HEK293 (cell line): ENCODE measurements around the gene ZNF354C.

ENCODE experiments used
- ZFP3 ChIP-seq: fragments of 450-650 bp; formaldehyde crosslinking; IDR thresholded peaks from 2 replicates; pipeline ENCODE4 v1.5.1; 2016; ENCODE audit warnings: low read depth, missing biosample characterization, missing genetic modification characterization
- ZNF114 ChIP-seq: fragments of 450-650 bp; formaldehyde crosslinking; IDR thresholded peaks from 2 replicates; pipeline ENCODE4 v1.5.0; 2017; ENCODE audit warnings: missing biosample characterization, missing genetic modification characterization
- ZNF292 ChIP-seq: fragments of 450-650 bp; formaldehyde crosslinking; IDR thresholded peaks from 2 replicates; pipeline ENCODE4 v1.5.1; 2016; ENCODE audit warnings: low read depth, missing biosample characterization, missing genetic modification characterization, borderline replicate concordance
- ZNF549 ChIP-seq: fragments of 450-650 bp; IDR thresholded peaks from 2 replicates; pipeline ENCODE4 v1.5.1; 2018; ENCODE audit warnings: missing biosample characterization, missing genetic modification characterization, mild to moderate bottlenecking, inconsistent platforms, moderate library complexity
- ZNF76 ChIP-seq: fragments of 450-650 bp; formaldehyde crosslinking; IDR thresholded peaks from 2 replicates; pipeline ENCODE4; 2016; ENCODE audit warnings: low read depth, missing biosample characterization, missing genetic modification characterization, borderline replicate concordance
- ZNF792 ChIP-seq: fragments of 450-650 bp; formaldehyde crosslinking; IDR thresholded peaks from 2 replicates; pipeline ENCODE4 v1.5.1; 2016; ENCODE audit warnings: missing biosample characterization, missing genetic modification characterization
- ZSCAN23 ChIP-seq: fragments of 450-650 bp; formaldehyde crosslinking; IDR thresholded peaks from 2 replicates; pipeline ENCODE4 v1.5.1; 2016; ENCODE audit warnings: missing biosample characterization, missing genetic modification characterization
- TF ChIP-seq, protein P1 (sequence below): fragments of 450-650 bp; formaldehyde crosslinking; IDR thresholded peaks from 2 replicates; pipeline ENCODE4 v1.5.1; 2016; ENCODE audit warnings: missing biosample characterization, missing genetic modification characterization
- TF ChIP-seq, protein P2 (sequence below): fragments of 450-650 bp; formaldehyde crosslinking; IDR thresholded peaks from 2 replicates; pipeline ENCODE4 v1.5.1; 2016; ENCODE audit warnings: missing biosample characterization, missing genetic modification characterization

DNA sequence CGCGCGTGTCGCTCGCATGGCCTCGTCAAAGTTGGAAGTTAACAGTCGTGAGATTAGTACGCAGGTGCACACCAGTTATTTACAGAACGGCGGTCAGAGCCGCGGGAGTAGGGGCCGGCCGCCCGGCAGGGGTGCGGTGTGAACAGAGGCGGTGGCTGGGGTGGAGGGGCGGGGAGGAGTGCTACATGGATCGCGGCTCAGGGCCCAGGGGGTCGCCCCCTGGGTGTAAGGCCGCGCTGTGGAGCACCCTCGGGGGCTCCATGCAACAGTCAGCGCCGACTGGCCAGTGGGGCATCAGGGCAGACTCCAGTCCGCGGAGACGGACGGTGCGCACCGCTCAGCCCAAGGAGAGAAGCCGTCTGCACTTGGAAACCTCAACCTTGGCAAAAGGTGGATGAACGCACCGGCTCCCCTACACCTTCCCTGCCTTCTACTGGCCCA lies 60.3 kb downstream of the ZNF354C start:
- TF ChIP-seq, protein P1, sequence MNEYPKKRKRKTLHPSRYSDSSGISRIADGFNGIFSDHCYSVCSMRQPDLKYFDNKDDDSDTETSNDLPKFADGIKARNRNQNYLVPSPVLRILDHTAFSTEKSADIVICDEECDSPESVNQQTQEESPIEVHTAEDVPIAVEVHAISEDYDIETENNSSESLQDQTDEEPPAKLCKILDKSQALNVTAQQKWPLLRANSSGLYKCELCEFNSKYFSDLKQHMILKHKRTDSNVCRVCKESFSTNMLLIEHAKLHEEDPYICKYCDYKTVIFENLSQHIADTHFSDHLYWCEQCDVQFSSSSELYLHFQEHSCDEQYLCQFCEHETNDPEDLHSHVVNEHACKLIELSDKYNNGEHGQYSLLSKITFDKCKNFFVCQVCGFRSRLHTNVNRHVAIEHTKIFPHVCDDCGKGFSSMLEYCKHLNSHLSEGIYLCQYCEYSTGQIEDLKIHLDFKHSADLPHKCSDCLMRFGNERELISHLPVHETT (tag by site-specific recombination), result no peak
- TF ChIP-seq ZSCAN23 (tag by site-specific recombination) (no peak), ZNF292 (tag by site-specific recombination) (no peak), ZNF792 (tag by site-specific recombination) (no peak), ZFP3 (tag by site-specific recombination) (no peak), ZNF549 (no peak), ZNF114 (tag by site-specific recombination) (no peak), ZNF76 (tag by site-specific recombination) (no peak)
- TF ChIP-seq, protein P2, sequence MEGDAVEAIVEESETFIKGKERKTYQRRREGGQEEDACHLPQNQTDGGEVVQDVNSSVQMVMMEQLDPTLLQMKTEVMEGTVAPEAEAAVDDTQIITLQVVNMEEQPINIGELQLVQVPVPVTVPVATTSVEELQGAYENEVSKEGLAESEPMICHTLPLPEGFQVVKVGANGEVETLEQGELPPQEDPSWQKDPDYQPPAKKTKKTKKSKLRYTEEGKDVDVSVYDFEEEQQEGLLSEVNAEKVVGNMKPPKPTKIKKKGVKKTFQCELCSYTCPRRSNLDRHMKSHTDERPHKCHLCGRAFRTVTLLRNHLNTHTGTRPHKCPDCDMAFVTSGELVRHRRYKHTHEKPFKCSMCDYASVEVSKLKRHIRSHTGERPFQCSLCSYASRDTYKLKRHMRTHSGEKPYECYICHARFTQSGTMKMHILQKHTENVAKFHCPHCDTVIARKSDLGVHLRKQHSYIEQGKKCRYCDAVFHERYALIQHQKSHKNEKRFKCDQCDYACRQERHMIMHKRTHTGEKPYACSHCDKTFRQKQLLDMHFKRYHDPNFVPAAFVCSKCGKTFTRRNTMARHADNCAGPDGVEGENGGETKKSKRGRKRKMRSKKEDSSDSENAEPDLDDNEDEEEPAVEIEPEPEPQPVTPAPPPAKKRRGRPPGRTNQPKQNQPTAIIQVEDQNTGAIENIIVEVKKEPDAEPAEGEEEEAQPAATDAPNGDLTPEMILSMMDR (tag by site-specific recombination), result no peak
